ENCODE data around the gene ATP4A.

The ATP4A gene

DNA sequence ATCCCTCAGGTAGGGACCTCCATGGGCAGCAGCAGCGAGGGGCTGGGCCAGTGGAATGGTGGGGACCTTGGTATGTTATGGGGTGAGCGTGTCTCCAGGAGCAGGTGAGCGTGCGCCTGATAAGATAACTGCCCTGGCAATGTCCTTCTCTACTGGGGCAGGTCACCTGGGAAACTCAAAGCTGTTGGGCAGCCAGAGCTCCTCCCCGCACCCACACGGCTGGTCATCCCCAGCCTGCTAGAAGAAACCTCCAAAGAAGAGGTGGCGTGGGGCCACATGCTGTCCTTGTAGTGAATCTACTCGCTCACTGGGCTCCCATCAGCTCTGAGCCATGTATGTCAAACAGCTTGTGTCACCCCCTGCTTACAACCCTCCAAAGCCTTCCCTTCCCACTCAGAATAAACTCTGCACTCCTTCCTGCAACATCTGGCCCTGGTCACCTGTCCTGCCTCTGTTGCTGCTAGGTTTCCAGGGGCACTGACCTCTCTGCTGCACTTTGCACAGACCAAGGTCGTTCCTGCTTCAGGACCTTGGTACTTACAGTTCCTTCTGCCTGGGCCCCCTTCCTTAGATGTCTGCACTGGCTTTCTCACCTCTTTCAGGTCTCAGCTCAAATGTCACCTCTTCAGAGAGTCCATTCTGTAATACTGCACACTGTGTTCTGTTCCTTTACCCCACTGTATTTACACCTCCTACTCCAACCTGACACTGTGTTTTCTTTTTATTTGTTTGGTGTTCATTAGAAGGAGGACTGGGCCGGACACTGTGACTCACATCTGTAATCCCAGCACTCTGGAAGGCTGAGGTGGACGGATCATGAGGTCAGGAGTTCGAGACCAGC lies 1.8 kb upstream of the ATP4A start:
- no peak for DNase-seq (ENCODE audit: low spot score)

DNA sequence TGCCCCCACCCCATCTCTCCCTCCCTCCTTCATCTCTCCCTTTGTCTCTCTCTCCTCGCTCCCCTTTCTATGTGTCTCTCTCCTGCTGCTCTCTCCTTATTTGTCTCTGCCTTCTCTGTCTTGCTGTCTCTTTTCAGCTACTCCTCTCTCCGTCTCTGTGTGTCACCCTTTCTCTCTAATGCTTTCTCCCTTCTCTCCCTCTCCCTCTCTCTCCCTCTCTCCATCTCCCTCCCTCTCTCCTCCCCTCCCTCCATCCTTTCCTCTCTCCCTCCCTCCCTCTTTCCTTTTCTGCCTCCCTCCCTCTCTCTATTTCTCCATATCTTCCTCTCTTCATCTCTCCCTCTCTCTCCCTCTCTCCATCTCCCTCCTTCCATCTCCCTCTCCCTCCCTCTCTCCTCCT lies 682 bp downstream of the ATP4A start:
- DNase-seq (ENCODE audit: low spot score) = no peak

DNA sequence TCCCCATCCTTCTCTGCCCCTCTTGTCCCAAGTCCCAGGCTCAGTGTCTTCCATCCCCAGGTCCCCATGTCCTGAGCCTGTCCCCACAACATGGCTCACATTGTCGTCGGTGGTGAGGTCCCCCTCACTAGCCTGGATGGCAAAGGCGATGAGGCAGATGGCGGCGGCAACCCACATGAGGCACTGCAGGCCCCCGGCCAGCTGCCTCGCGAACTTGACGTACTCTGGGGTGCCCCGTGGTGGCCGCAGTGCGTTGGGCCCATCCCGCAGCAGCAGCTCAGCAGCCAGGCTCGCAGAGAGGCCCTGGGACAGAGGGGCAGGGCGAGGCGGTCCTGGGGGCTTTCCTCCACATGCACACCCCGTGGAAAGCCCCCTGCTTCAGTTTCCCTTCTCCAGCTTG lies 1.1 kb downstream of the ATP4A start:
- no peak for DNase-seq (ENCODE audit: low spot score)

- DNase-seq (ENCODE audit: low spot score) = no peak
These were observed 2.0 kb downstream of the ATP4A start for GRCh38 chr19:35561436-35561835.

DNA sequence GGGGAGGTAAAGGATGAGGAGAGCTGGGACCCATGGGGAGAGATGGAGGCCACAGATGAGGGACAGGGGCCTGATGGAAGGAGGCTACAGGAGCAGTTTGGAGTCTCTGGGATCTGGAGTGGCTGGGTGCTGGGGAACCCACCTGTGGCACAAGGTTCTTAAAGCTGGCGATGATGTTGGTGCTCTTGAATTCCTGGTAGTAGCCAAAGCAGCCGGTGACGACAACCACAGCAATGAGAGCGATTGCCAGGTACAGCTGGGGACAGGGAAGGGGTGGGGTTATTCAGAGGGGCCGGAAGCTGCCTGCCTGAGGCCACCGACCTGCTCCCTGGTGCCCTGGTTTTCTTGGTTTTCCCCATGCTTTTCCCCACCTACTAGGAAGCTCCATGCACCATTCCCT lies 2.8 kb downstream of the ATP4A start:
- DNase-seq (ENCODE audit: low spot score) = no peak

DNA sequence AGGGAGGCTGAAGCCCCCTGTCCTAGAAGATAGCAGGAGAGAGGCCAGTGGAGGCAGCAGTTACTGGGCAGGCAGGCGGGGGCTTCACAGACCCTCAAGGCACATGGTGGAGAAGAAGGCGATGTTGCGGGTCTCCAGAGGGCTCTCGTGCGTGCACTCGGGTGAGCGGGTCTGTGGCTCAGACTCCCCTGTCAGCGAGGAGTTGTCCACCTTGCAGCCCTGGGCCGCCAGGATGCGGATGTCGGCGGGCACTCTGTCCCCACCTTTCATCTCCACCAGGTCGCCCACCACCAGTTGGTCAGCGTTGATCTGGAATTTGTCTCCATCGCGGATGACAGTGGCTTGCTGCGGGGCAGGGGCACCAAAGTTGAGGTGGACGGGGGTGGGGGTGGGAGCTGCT lies 3.2 kb downstream of the ATP4A start:
- no peak for DNase-seq (ENCODE audit: low spot score)

GRCh38 chr19:35559781-35560180 lies 3.7 kb downstream of the ATP4A start:
- no peak for DNase-seq (ENCODE audit: low spot score)

DNA sequence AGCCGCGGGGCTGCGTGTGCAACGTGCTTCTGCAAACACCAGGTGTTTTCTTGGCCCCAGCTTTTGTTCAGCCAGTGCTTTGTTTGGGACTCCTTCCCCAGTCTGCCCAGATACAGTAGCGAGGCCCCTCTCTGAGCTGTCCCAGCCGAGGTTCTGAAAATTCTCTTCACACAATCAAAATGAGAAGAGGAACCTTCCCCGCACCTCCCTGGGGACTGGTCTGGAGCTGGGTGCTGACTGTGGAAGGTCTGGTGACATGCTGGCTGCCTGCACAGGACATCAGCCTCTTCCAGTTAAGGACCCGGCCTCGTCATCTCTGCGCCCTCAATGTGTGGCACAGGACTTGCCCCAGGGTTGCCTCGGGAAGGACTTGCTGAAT lies 4.2 kb downstream of the ATP4A start:
- DNase-seq (ENCODE audit: low spot score) = no peak

DNA sequence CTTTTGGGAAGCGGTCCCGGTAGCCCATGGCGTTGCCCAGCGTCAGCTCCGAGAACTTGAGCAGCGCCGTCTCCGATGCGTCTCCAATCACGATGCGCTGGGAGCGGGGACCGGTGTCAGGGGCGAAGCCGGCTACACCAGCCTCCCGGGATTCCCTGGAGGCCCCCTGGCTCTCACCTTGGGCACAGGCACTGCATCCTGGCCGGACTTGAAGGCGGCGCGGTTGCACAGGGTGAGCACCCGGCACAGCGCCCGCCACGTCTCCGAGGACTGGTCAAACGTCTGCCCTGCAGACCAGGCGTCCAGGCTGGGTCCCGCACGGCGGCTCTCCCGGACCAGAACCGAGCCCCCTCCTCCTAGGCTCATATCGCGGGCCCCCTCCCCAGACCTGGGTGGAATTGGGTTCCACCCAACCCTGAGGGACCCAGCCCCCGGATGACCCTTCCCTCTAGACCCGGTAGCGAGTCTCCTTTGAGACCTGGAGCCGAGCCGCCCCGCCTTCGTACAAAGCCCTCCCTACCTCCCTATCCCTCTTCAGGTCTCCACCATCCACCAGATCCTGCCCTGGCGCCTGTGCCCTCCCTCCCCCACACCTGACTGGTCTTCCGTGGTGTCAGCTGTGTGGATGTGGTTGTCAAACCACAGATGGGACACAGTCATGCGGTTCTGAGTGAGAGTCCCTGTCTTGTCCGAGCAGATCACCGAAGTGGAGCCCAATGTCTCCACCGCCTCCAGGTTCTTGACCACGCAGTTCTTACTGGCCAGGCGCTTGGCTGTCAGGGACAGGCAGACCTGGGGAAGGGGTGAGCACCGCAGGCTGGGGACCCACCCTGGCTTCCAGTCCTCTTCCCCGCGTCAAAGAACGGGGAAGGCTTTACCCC lies 4.8 kb downstream of the ATP4A start:
- no peak for DNase-seq (ENCODE audit: low spot score)

DNA sequence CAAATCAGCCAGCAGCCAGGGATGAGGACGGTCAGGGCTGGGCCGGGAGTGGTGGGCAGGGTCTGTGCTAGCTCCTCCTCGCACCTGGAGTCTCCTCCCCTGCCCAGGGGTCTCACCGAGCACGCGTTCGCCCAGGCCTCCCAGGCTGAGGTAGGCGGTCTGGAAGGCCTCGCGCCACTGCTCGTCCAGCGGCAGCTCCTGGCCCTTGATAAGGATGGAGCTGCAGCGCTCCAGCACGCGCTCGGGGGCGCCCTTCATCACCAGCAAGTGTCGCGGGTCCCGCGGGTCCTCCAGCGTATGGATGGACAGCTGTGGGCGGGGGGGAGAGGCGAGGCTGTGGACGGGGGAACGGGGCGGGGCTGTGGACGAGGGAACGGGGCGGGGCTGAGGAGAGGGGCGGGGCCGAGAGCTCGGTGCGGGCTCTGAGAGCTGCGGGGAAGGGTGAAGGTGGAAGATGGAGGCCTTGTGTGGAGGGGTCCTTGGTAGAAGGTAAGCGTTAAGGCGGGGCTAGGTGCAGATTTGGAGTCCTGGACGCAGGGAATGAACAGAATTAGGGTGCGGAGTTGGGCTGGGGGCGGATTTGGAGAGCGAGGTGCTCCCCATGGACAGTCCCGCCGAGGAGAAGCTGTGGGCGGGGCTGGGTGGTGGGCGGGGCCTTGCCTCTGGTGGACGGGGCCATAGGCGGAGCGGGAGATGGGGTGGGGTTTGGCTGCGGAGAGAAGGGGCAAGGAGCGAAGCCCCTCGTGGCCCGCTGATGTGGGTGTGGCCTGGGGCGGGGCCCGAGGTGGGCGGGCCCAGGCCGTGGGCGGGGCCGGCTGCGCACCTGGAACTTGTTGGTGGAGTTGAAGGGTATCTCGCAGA lies 5.7 kb downstream of the ATP4A start:
- no peak for DNase-seq (ENCODE audit: low spot score)

- no peak for DNase-seq (ENCODE audit: low spot score)
These were observed 6.5 kb downstream of the ATP4A start for GRCh38 chr19:35556846-35557538.

GRCh38 chr19:35556025-35556590 lies 7.3 kb downstream of the ATP4A start:
- DNase-seq (ENCODE audit: low spot score) = no peak

DNA sequence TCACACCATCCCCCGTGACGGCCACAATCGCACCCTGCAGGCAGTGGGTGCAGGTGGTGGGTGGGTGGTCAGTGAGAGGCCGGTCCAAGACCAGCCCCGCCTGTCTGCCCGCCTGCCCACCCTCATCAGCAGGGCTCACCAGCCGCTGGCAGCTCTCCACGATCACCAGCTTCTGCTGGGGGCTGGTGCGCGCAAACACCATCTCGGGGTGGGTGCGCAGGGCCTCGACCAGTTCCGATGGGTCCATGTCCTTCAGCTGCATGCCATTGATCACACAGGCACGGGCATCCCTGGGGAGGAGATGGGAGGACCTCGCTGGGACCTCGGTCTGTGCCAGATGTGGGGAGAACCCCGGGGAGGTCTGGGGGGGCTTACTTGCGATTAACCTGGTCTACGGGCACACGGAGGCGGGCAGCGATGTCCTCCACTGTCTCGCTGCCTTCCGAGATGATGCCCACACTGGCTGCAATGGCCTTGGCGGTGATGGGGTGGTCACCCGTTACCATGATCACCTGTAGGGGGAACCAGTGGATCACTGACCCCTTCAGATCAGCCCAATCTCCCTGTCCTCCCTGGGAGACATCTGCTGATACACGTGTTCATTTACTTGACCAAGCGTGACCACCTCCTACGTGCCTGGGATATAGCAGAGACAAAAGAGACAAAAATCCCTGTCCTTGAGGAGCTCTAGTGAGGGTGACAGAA lies 8.0 kb downstream of the ATP4A start:
- DNase-seq (ENCODE audit: low spot score) = no peak

DNA sequence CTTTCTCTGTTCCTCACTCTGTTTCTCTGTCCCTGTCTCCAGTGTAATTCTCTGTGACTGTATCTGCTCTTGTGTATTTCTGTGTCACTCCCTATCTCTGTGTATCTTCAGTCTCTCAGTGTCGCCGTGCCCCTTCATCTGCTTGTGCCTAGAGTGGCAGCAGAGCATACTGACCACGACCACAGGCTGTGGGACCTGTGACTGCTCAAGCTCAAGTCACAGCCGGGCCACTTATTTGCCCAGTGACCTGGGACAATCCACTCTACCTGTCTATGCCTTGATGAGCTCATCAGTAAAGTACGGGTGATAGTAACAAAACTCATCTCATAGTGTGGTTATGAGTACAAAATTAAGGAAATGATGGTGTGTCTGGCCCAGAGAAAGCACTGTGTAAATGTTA lies 9.4 kb downstream of the ATP4A start:
- DNase-seq (ENCODE audit: low spot score) = no peak

DNA sequence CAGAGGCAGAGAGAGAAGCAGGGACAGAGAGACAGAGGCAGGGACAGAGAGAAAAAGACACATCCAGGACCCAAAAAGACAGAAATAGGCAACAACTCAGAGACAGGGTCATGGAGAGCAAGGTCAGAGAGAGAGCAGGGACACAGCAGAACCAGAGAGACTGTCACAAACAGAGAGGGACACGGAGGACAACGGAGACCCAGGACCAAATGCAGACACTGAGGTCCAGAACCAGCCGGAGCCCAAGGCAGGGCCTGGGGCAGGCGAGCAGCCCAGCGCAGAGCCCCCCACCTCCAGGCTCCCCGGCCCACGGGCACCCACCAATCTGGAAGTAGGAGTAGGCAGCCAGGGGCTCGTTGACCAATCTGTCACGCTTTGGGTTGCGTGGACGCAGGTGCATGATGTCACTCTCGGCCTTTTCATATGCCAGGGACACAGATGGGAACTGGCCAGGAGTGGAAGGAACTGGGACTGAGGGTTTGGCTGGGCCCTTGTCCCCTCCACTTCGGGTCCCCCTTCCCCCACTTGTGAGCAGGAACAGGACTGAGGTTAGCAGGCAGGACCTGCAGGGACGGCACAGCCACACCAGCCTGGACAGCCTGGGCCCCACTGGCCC lies 10.0 kb downstream of the ATP4A start:
- no peak for DNase-seq (ENCODE audit: low spot score)

DNA sequence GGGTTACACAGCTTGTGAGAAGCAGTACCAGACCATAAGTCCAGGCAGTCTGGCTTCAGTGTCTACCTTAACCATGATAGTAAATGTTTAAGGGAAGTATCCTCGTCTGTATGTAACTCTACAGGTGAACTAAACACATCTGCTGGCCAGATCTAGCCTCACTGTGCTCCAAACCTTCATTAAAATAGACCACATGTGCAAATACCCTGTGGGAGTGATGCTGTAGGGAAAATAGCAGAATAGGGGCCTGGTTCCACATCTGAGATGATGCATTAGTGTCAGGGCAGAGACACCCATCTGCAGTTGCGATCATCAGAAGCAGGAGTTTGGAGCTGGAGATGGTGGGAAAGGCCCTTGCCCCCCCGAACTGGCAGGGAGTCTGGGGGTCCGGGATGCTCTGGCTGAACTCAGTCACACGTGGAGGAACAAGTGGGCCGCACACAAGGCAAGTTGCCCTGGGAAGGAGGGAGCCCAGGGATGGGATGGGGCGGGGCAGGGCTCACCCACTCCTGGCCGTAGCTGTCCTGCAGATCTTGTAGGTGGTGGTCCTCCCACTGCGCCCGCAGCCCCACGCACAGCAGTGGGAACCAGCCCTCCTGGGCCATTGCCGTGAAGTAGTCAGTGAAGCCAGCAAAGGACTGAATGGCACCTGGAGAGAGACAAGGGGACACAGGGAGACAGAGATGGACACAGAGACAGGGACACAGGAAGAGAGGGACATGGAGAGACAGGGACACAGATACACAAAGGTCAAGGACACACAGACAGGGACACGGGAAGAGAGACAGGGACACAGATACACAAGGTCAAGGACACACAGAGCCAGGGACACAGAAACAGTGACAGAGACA lies 10.7 kb downstream of the ATP4A start:
- no peak for DNase-seq (ENCODE audit: low spot score)

DNA sequence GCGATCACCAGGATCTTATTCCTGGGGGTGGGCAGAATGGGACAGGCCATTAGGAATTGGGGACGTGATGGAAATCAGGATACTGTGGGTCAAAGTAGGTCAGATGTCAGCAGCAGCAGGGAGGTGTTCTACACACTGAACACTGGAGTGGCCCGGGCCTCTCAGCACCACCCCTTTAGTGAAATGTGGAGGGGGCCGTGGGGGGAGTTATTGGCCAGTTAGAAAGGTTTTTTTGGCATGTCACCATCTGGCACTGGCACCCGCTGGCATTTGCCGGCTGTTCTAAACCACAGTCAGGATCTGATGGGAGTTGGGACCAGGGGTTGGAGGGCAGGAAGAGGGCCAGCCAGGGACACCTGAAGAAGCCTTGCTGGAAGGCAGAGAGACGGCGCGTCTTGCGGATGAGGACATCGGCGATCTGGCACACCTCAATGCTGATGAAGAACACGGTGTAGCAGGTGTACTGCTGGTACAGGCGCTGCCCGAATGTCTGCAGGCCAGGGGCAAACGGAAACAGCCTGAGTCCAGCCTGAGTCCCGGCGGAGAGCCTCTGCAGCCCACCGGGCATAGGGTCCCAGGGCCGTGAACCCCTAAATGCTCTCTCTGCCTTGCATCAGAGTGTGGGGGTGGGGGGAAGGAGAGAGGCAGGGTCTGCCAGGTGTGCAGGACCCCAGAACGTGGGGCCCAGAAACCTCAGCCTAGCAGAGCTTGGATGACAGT lies 12.2 kb downstream of the ATP4A start:
- no peak for DNase-seq (ENCODE audit: low spot score)

GRCh38 chr19:35549879-35550523 lies 13.5 kb downstream of the ATP4A start:
- DNase-seq (ENCODE audit: low spot score) = no peak

Measured in pons (tissue), 1 donor.